H1 (cell line): ENCODE measurements around the gene TMEM63A. TPM values are rescaled to one million over a fixed set of nuclear protein-coding genes. Genes with fewer than 3 reads are reported as not detected.

Experiments used
- GABPA ChIP-seq: IDR thresholded peaks from 2 replicates; pipeline ENCODE4 v1.6.1; 2011; ENCODE audit warnings: mild to moderate bottlenecking, low read length, moderate library complexity, borderline replicate concordance; ENCODE audit not compliant: insufficient read depth
- RNF2 ChIP-seq: fragments of 200-900, 300-1000 bp; sonication (generic); IDR thresholded peaks from 2 replicates; pipeline ENCODE4 v1.7.1; 2016; ENCODE audit warnings: borderline replicate concordance, low read depth, mild to moderate bottlenecking, antibody characterized with exemption, low read length; ENCODE audit not compliant: poor library complexity, severe bottlenecking; ENCODE audit errors: missing control alignments
- ZNF274 ChIP-seq: IDR thresholded peaks from 2 replicates; pipeline ENCODE4 v1.7.0; 2012; ENCODE audit warnings: low read length, borderline replicate concordance; ENCODE audit errors: extremely low read depth
- polyA plus RNA-seq, 7 experiments: library from polyadenylated mRNA; depleted of rRNA in 3 of 7; stranded (reverse) in 5 of 7; unstranded in 2 of 7; fragments of >200 nt in 5 of 7; fragments of 200-250 nt in 2 of 7; gene quantifications; 1 replicate in 5 of 7; 2 replicates in 1 of 7; 4 replicates in 1 of 7; pipeline versions ENCODE4 v1.2.1 to v1.2.3, GENCODE V29; 2011 to 2013; ENCODE audit warnings: missing spikeins in 2 of 7, mixed read lengths in 2 of 7
- total RNA-seq: library from RNA; stranded (reverse); fragmentation: NEBNext Ultra II Directional; extraction: Animal tissue kit (Norgen Biotek cat#: 25700); gene quantifications from 2 replicates; pipeline ENCODE4 v1.2.1, GENCODE V29; 2021
- TF ChIP-seq, protein P1 (sequence below): IDR thresholded peaks from 2 replicates; pipeline ENCODE4 v1.6.1; 2012; ENCODE audit warnings: low read length, inconsistent platforms
- TF ChIP-seq, protein P2 (sequence below): IDR thresholded peaks from 2 replicates; pipeline ENCODE4 v1.6.1; 2012; ENCODE audit warnings: inconsistent platforms

TMEM63A gene
- total and polyA plus RNA-seq, 2 of the 8 experiments (the other 6 are each of a cell fraction or from before 2014, with no cell fraction given) = 26.1 to 55.4 TPM

DNA sequence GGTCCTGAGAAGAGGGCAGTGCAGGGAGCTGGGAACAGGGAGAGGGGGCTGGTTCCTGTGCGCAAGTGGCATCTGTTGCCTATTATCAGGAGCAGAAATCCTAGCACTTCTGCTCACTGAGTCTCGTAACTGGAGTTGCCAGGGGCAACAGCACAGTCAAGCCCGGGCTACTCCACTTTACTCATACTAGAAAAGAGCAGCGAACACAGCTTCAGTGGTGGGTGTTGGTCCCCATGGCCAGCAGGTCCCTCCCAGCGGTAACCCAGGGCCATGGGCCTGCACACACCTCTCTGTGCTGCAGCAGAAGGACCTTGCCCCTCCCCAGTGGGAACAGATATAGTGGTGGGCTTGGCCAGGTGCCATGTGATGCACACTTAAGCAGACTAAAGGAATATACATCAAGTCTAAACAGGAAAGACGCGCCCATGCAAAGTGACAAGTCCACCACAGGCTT, 33.4 kb upstream of the TMEM63A start (continued):
- TF ChIP-seq RNF2 (no peak), GABPA (no peak), ZNF274 (no peak)
- TF ChIP-seq, protein P1, sequence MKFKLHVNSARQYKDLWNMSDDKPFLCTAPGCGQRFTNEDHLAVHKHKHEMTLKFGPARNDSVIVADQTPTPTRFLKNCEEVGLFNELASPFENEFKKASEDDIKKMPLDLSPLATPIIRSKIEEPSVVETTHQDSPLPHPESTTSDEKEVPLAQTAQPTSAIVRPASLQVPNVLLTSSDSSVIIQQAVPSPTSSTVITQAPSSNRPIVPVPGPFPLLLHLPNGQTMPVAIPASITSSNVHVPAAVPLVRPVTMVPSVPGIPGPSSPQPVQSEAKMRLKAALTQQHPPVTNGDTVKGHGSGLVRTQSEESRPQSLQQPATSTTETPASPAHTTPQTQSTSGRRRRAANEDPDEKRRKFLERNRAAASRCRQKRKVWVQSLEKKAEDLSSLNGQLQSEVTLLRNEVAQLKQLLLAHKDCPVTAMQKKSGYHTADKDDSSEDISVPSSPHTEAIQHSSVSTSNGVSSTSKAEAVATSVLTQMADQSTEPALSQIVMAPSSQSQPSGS = no peak
- TF ChIP-seq, protein P2, sequence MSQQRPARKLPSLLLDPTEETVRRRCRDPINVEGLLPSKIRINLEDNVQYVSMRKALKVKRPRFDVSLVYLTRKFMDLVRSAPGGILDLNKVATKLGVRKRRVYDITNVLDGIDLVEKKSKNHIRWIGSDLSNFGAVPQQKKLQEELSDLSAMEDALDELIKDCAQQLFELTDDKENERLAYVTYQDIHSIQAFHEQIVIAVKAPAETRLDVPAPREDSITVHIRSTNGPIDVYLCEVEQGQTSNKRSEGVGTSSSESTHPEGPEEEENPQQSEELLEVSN = no peak
